HG03442 (cell line): ENCODE results near the gene GNRHR.
"Not testable (repeated sequence)": the region's sequence is repeated elsewhere in the genome, so short reads cannot be mapped to it uniquely, and the experiment has no call there.

Source experiments
- ATAC-seq: cut with Tn5 transposase; IDR thresholded peaks from one replicate; pipeline ENCODE4 v1.9.1; 2021; ENCODE audit warnings: mild to moderate bottlenecking, moderate library complexity; ENCODE audit not compliant: unreplicated experiment

GNRHR gene

GRCh38 chr4:67754288-67754687, at the start of gene GNRHR:
TSS of gene GNRHR (minus strand) at chr4:67754388. CDS start at chr4:67754335, 53 bp downstream.
- no peak for ATAC-seq

GRCh38 chr4:67796810-67797209, 42.6 kb upstream of the GNRHR start:
- ATAC-seq = no peak

- ATAC-seq = no peak
Observed at GRCh38 chr4:67790721-67791120, 36.5 kb upstream of the GNRHR start.

- no peak for ATAC-seq
Observed at GRCh38 chr4:67787311-67787710, 33.1 kb upstream of the GNRHR start.

DNA sequence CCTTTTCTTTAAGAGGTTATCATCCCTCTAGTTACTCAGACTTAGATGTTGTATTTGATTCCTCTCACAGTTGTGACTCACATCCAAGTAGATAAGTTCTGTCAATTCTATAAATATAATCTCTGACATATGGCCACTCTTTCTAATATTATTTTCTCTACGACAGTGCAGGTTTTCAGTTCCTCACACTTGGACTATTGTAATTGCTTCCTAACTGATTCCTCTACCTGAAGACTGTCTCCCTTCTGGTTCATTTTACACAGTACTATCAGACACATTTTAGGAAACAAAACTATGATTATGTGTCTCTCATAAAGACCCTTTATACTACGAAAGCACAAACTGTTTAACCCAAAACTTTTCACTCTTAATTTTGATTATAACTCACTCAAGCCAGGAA, 31.3 kb upstream of the GNRHR start:
- no peak for ATAC-seq

- no peak for ATAC-seq
Observed at GRCh38 chr4:67779631-67780030, 25.4 kb upstream of the GNRHR start.

GRCh38 chr4:67776746-67777145, 22.6 kb upstream of the GNRHR start:
- ATAC-seq = no peak

- ATAC-seq = no peak
Observed at GRCh38 chr4:67770422-67770821, 16.2 kb upstream of the GNRHR start.

GRCh38 chr4:67765928-67766327, 11.7 kb upstream of the GNRHR start:
- ATAC-seq = no peak

DNA sequence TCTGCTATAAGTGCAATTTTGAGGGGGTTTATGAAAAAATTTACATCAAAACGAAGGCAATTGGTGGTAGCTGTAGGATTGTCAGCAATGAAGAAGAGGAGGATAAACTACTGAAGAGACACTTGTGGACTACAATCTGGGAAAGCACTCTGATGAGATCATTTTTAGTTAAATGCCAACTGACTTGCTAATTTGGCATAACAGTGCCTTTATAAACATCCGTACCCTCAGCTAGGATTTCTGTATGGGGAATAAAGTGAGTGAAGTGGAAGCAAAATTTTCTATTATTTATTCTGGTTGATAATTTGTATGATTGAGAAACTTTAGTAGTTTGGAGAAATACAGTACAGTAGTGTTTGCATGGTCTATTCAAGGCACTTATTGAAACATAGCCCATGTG, 11.2 kb upstream of the GNRHR start:
- ATAC-seq = no peak

DNA sequence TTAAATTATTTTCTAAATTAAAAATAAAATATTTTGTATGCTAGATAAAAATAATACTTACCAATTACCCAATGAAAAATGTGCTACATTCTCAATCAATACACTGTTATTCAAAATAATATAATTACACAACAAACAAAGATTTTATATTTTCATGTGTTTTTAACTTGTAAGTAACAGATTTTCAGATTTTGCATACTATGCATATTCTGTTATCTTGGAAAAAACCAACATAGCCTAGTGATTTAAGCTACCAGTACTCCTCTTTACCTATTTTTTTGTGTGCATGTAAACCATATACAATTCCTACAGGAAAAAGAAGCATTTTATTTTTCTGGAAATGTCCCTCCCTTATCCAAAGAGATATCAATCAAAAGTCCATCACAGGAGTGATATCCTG, 10.0 kb upstream of the GNRHR start:
- no peak for ATAC-seq

GRCh38 chr4:67762086-67762485, 7.9 kb upstream of the GNRHR start:
- peak; percentile 99 for ATAC-seq

DNA sequence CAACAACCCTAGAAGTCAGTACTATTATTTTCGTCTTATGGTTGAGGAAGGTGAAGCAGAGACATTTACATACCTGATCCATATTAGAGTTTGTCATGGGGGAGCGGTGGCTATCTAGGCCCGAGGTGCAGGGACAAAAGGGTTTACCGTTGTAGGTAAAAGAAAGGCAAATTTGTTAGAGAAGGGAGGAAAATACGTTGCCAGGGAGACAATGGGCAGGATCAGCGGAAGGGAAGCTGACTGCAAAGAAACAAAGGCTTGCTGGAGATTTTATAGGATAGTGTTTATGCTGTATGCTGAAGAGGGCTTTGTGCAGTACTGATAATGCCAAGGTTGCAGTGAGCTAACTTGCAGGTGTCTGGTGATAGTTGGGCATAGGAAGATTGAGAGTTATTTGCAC, 2.8 kb upstream of the GNRHR start:
- not testable (repeated sequence) for ATAC-seq

- no peak for ATAC-seq
Observed at GRCh38 chr4:67755974-67756373, 1.8 kb upstream of the GNRHR start.

- no peak for ATAC-seq
Observed at GRCh38 chr4:67751260-67751659, 2.9 kb downstream of the GNRHR start.

GRCh38 chr4:67750691-67751090, 3.5 kb downstream of the GNRHR start:
- no peak for ATAC-seq

DNA sequence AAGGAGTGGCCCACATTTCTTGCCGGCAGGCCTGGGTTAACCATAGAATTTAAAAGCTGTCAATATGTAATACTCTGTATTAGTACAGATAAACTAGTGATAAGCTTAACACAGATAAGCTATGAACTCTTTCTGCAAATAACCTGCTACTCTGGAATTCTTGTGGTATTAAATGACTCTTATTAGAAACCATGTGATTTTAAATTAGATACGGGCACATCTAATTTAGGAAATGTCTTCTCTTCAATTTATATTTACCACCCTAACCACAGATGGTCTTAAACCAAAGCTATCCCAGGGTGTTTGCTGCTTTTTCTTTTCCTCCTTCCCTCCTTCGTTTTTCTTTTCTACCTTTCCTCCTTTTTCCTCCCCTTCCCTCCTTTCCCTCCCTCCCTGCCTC, 4.9 kb downstream of the GNRHR start:
- ATAC-seq = no peak

GRCh38 chr4:67746797-67747495, 7.2 kb downstream of the GNRHR start:
- ATAC-seq = peak; percentile 61

GRCh38 chr4:67744561-67745283, 9.5 kb downstream of the GNRHR start:
- no peak for ATAC-seq

DNA sequence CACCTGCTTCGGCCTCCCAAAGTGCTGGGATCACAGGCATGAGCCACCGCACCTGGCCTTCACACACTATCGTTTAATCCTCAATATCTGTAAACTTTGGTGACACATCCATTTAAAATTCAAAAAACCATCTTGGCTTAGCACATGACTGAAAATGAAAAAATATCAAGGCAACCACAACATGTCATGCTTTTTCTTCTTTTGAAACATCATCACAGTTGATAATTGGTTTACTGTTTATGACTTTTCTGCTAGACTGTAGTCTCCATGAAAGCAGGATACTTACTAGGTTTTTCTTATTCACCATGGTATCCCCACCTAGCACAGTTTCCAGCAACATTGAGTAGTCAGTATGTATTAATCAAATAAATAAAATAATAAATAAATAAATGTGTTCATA, 11.0 kb downstream of the GNRHR start:
- no peak for ATAC-seq

DNA sequence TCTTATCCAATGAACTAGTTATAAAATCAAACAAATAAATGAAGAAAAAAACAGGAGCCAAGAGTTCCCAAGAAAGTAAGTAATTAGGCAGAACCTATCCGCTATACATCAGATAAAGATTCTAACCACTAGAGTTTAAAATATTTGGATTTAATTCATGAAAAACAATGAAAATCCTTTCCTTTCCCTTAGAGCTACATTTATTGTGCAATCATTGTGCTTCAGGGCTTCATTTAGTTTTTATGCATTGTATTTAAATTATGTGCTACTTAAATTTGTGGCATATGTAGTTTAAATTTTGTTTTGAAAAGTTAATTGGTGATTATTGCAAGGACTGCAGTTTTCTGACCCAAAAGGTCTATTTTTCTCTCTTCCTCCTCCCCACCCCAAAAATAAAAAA, 17.9 kb downstream of the GNRHR start:
- no peak for ATAC-seq

- no peak for ATAC-seq
Observed at GRCh38 chr4:67735325-67735724, 18.9 kb downstream of the GNRHR start.

GRCh38 chr4:67730511-67730910, 23.7 kb downstream of the GNRHR start:
- not testable (repeated sequence) for ATAC-seq
